Endothelial cell of umbilical vein (primary cell): ENCODE measurements around the gene CPNE2.
A peak's percentile ranks its signal among the peaks of the same experiment; 100 is the strongest.

Source experiments
- POLR2A ChIP-seq: IDR thresholded peaks from 2 replicates; pipeline ENCODE4 v1.6.1; 2012; ENCODE audit warnings: low read depth, mild to moderate bottlenecking, control low read depth, low read length
- TF ChIP-seq, protein P1 (sequence below), 2 donors: IDR thresholded peaks; 1 replicate in 1 of 2; 2 replicates in 1 of 2; pipeline ENCODE4 v1.5.1; 2011; ENCODE audit warnings: low read length in 2 of 2, mild to moderate bottlenecking in 2 of 2, moderate library complexity in 2 of 2, control low read depth in 1 of 2, inconsistent platforms in 1 of 2, low read depth in 1 of 2; ENCODE audit not compliant: insufficient read depth in 1 of 2; ENCODE audit errors: extremely low read depth in 1 of 2

- no peak for TF ChIP-seq POLR2A
- TF ChIP-seq, protein P1, sequence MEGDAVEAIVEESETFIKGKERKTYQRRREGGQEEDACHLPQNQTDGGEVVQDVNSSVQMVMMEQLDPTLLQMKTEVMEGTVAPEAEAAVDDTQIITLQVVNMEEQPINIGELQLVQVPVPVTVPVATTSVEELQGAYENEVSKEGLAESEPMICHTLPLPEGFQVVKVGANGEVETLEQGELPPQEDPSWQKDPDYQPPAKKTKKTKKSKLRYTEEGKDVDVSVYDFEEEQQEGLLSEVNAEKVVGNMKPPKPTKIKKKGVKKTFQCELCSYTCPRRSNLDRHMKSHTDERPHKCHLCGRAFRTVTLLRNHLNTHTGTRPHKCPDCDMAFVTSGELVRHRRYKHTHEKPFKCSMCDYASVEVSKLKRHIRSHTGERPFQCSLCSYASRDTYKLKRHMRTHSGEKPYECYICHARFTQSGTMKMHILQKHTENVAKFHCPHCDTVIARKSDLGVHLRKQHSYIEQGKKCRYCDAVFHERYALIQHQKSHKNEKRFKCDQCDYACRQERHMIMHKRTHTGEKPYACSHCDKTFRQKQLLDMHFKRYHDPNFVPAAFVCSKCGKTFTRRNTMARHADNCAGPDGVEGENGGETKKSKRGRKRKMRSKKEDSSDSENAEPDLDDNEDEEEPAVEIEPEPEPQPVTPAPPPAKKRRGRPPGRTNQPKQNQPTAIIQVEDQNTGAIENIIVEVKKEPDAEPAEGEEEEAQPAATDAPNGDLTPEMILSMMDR (IDR thresholded peaks at IDR 0.05; ENCODE audit: extremely low read depth in 1 of 2, insufficient read depth in 1 of 2, low read depth in 1 of 2, low read length in 2 of 2) = peak; percentile 51 to 59
These were observed 516 bp downstream of the CPNE2 start for GRCh38 chr16:57092786-57093411.
